ENCODE results near the gene NMD3. TPM values are rescaled to one million over a fixed set of nuclear protein-coding genes. Genes with fewer than 3 reads are reported as not detected.

The NMD3 gene
- polyA plus RNA-seq (2013) = 49.5 and 51.2 TPM in 2 replicates

DNA sequence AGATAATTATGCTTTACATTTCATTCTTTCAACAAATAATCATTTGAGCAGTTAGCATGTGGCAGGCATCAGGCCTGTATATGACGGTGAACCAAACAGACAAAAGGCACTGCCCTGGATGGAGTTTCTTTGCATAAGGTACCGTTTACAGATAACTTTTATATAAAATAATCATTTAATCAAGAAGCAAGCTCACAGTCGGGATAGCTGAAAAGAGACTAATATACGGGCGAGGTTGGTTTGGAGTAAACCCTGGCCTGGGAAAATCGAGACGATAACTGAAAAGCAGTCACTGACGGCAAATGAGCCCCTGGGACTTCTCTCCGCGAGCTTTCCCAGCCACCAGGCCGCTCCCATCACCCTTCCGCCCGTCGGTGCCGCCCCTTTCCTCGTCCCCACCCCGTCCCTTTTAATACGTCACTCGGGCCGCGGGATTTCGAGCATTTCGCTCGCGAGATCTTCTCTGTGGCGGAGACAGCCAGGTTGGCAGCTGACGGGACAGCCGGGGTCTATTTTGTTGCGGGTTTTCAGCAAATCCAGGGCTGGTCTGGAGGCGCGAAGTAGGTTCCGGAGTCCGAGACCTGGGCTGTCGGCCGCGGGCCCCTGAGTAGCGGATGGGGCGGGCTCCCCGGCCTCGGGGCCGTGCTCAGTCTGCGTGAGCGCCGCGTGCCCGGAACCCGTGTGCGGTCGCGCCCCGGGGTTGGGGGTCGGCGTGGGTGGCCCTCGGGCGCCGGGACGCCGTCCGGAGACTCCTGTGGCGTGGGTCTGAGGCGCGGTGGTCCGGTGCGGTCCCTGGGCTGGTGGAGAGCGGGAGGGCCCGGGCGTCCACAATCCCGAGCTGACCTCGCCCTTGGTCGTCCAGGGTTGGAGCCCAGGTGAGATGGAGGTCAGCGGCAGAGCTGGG is at the start of gene NMD3:
Gene NMD3 (plus strand): TSS at position 462 of the 904 bp plus-strand sequence. CDS start 703 bp downstream, outside the sequence.
- H3K14ac ChIP-seq (ENCODE audit: low read length) = peak within 1 kb of the TSS; percentile 99
- H2BK120ac ChIP-seq (ENCODE audit: insufficient read depth, low read length, poor library complexity) = peak within 1 kb of the TSS; percentile 88
- WGBS (ENCODE audit: extremely low coverage, insufficient coverage, insufficient read length) = no CpG with 5 or more reads among the region's 71 CpGs
- peak within 1 kb of the TSS; percentile 90 for H2AFZ ChIP-seq (ENCODE audit: insufficient read depth, low read length, poor library complexity)
- peak within 1 kb of the TSS; percentile 96 for H4K8ac ChIP-seq (ENCODE audit: low read depth, low read length)
- peak within 1 kb of the TSS; percentile 98 for H3K18ac ChIP-seq (ENCODE audit: low read length)
- H4K12ac ChIP-seq (ENCODE audit: low read depth, low read length) = peak within 1 kb of the TSS; percentile 84
- no peaks in the 10 kb centered on the region for H3K27me3 ChIP-seq (ENCODE audit: insufficient read depth, low read length)
- peak within 1 kb of the TSS; percentile 95 for H3K4me3 ChIP-seq (ENCODE audit: low read depth, low read length)
- H4K91ac ChIP-seq (ENCODE audit: low read depth, low read length) = peak within 1 kb of the TSS; percentile 95
- H3K23ac ChIP-seq (ENCODE audit: low read length) = no peak within 1 kb of the TSS
- H3K79me2 ChIP-seq (ENCODE audit: control insufficient read depth, insufficient read depth, low read length, poor library complexity) = peaks cover 6% of the 10 kb centered on the region
- peak within 1 kb of the TSS; percentile 18 for H2BK12ac ChIP-seq (ENCODE audit: low read length)
- peaks cover 8% of the 10 kb centered on the region for H3K79me1 ChIP-seq (ENCODE audit: low read length)
- H2AK5ac ChIP-seq (ENCODE audit: low read length) = peak within 1 kb of the TSS; percentile 88
- peak within 1 kb of the TSS; percentile 91 for H2BK5ac ChIP-seq (ENCODE audit: low read depth, low read length, poor library complexity)
- peaks cover 2 to 4% of the 10 kb centered on the region in 2 experiments for H3K36me3 ChIP-seq (ENCODE audit: control insufficient read depth in 1 of 2, insufficient read depth in 2 of 2, low read length in 2 of 2)
- DNase-seq = peak; percentile 86 to 98
- H3K9ac ChIP-seq (ENCODE audit: low read length) = peak within 1 kb of the TSS; percentile 96
- peak within 1 kb of the TSS; percentile 59 for H3K4me2 ChIP-seq (ENCODE audit: low read length)
- H3K4me1 ChIP-seq (ENCODE audit: control insufficient read depth in 1 of 2, insufficient read depth in 2 of 2, low read length in 2 of 2) = peaks cover 0 to 5% of the 10 kb centered on the region in 2 experiments
- H3K9me3 ChIP-seq (ENCODE audit: insufficient read depth, low read depth, low read length) = no peaks in the 10 kb centered on the region
- H3K27ac ChIP-seq (ENCODE audit: low read depth, low read length) = peak within 1 kb of the TSS; percentile 84
- peak within 1 kb of the TSS; percentile 96 for H3K4ac ChIP-seq (ENCODE audit: low read depth, low read length)

DNA sequence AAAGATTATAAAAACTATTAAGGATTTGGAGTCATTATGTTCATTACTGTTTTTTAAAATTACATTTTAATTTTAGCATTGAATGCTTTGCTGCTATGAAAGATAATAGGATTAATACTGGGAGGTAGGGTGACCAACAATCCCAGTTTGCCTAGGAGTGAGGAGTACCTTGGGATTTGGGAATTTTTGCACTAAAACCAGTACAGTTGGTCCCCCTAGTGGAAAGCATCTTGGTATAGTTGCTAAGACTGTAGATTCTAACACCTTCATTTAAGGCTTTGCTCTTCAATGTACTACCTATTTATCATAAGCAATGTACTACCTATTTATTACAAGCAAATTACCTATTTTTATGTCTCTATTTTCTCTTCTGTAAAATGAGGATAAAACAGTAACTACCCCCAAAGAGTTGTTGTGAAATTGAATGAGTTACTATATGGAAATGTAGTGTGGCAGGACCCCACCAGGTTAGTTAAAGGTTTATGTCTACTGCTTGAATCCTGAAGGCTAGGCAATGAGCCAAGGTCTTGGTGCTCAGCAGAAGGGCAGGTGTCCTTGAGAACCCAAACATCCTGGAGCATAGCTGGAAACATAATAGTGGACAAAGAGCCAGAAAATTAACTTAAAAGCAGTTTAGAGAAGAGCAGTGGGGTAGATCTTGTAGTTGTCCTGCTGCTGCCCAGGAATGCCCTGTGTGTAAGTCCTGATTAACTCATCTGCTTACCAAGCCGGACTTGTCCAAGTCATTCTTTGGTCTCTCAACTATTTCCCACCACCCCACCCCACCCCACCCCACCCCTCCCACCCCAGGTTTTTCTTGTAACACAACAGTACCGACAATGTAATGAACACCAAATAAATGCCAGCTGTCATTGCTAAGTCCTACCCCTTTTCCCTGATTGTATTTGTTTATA is 49.2 kb upstream of the NMD3 start:
- no peaks in the 10 kb centered on the region for H3K79me2 ChIP-seq (ENCODE audit: control insufficient read depth, insufficient read depth, low read length, poor library complexity)
- no peaks in the 10 kb centered on the region for H3K27me3 ChIP-seq (ENCODE audit: insufficient read depth, low read length)
- no peak overlapping the region for H3K14ac ChIP-seq (ENCODE audit: low read length)
- no peaks in the 10 kb centered on the region for H3K79me1 ChIP-seq (ENCODE audit: low read length)
- no peak overlapping the region for H2BK5ac ChIP-seq (ENCODE audit: low read depth, low read length, poor library complexity)
- no peaks in the 10 kb centered on the region for H3K4me1 ChIP-seq (ENCODE audit: control insufficient read depth in 1 of 2, insufficient read depth in 2 of 2, low read length in 2 of 2)
- H2BK12ac ChIP-seq (ENCODE audit: low read length) = peak overlapping the region; percentile 31
- no peak overlapping the region for H4K12ac ChIP-seq (ENCODE audit: low read depth, low read length)
- no peaks in the 10 kb centered on the region for H3K9me3 ChIP-seq (ENCODE audit: insufficient read depth, low read depth, low read length)
- no peak overlapping the region for H3K4ac ChIP-seq (ENCODE audit: low read depth, low read length)
- no peak overlapping the region for H2AK5ac ChIP-seq (ENCODE audit: low read length)
- H4K91ac ChIP-seq (ENCODE audit: low read depth, low read length) = no peak overlapping the region
- no peak overlapping the region for H3K4me3 ChIP-seq (ENCODE audit: low read depth, low read length)
- H3K23ac ChIP-seq (ENCODE audit: low read length) = no peak overlapping the region
- WGBS (ENCODE audit: extremely low coverage, insufficient coverage, insufficient read length) = no CpG with 5 or more reads among the region's 2 CpGs
- H3K9ac ChIP-seq (ENCODE audit: low read length) = no peak overlapping the region
- no peak overlapping the region for H2BK120ac ChIP-seq (ENCODE audit: insufficient read depth, low read length, poor library complexity)
- H3K18ac ChIP-seq (ENCODE audit: low read length) = no peak overlapping the region
- no peak overlapping the region for H3K27ac ChIP-seq (ENCODE audit: low read depth, low read length)
- H3K4me2 ChIP-seq (ENCODE audit: low read length) = no peak overlapping the region
- no peak overlapping the region for H2AFZ ChIP-seq (ENCODE audit: insufficient read depth, low read length, poor library complexity)
- H4K8ac ChIP-seq (ENCODE audit: low read depth, low read length) = no peak overlapping the region
- DNase-seq = peak in 1 of 2 donors; percentile 63
- H3K36me3 ChIP-seq (ENCODE audit: control insufficient read depth in 1 of 2, insufficient read depth in 2 of 2, low read length in 2 of 2) = no peaks in the 10 kb centered on the region

DNA sequence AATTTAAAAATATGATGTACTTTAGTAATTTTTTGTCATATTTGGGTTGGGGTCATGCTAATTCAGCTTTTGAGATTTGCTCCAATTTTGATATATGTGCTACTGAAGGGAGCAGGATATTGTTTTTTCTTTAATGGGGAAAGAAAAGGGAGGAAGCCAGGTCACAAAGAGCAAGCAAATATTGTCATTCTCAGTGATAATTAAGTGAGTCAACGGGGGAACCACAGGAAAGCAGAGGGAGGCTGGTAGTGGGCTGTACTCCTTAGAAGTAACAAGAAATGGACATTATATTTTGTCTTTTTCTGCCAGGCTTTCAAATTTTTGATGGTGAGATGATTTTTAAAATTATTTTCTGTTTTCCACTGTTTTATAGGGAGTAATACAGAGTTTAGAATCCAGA is 45.6 kb upstream of the NMD3 start:
- Histone ChIP-seq H3K14ac (ENCODE audit: low read length) (no peak overlapping the region), H3K27me3 (ENCODE audit: insufficient read depth, low read length) (no peaks in the 10 kb centered on the region), H2BK5ac (ENCODE audit: low read depth, low read length, poor library complexity) (no peak overlapping the region), H3K4me2 (ENCODE audit: low read length) (no peak overlapping the region), H3K4ac (ENCODE audit: low read depth, low read length) (no peak overlapping the region), H2AK5ac (ENCODE audit: low read length) (no peak overlapping the region), H2BK12ac (ENCODE audit: low read length) (no peak overlapping the region), H2AFZ (ENCODE audit: insufficient read depth, low read length, poor library complexity) (no peak overlapping the region), H3K4me1 (ENCODE audit: control insufficient read depth in 1 of 2, insufficient read depth in 2 of 2, low read length in 2 of 2) (no peaks in the 10 kb centered on the region), H3K18ac (ENCODE audit: low read length) (no peak overlapping the region), H3K4me3 (ENCODE audit: low read depth, low read length) (no peak overlapping the region), H3K9me3 (ENCODE audit: insufficient read depth, low read depth, low read length) (no peaks in the 10 kb centered on the region), H3K23ac (ENCODE audit: low read length) (no peak overlapping the region), H3K79me1 (ENCODE audit: low read length) (no peaks in the 10 kb centered on the region), H4K12ac (ENCODE audit: low read depth, low read length) (no peak overlapping the region), H3K36me3 (ENCODE audit: control insufficient read depth in 1 of 2, insufficient read depth in 2 of 2, low read length in 2 of 2) (no peaks in the 10 kb centered on the region), H3K79me2 (ENCODE audit: control insufficient read depth, insufficient read depth, low read length, poor library complexity) (no peaks in the 10 kb centered on the region), H4K91ac (ENCODE audit: low read depth, low read length) (no peak overlapping the region), H3K9ac (ENCODE audit: low read length) (no peak overlapping the region), H2BK120ac (ENCODE audit: insufficient read depth, low read length, poor library complexity) (no peak overlapping the region), H4K8ac (ENCODE audit: low read depth, low read length) (no peak overlapping the region), H3K27ac (ENCODE audit: low read depth, low read length) (no peak overlapping the region)
- no CpG with 5 or more reads among the region's 1 CpG for WGBS (ENCODE audit: extremely low coverage, insufficient coverage, insufficient read length)
- no peak for DNase-seq

DNA sequence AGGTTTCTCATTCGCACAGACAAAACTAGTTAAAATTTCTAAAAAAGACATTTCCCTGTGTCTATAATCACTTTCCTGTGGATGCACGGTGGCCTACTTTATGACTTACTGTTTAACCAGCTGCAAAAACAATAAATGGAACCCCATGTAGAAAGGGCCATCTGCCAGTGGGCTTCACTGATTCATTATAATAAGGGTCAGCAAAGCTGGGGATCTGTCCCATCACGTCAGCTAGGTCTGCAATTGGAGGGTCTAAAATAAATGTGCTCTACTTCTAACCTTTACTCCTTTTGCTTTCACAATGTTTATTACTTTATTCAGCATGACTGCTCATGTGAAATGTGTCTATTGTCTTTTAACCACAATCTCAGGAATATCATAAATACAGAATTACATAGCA is 43.1 kb upstream of the NMD3 start:
- Histone ChIP-seq H3K27me3 (ENCODE audit: insufficient read depth, low read length) (no peaks in the 10 kb centered on the region), H3K18ac (ENCODE audit: low read length) (no peak overlapping the region), H2AK5ac (ENCODE audit: low read length) (no peak overlapping the region), H3K9me3 (ENCODE audit: insufficient read depth, low read depth, low read length) (no peaks in the 10 kb centered on the region), H3K36me3 (ENCODE audit: control insufficient read depth in 1 of 2, insufficient read depth in 2 of 2, low read length in 2 of 2) (no peaks in the 10 kb centered on the region), H3K4me3 (ENCODE audit: low read depth, low read length) (no peak overlapping the region), H3K4me1 (ENCODE audit: control insufficient read depth in 1 of 2, insufficient read depth in 2 of 2, low read length in 2 of 2) (no peaks in the 10 kb centered on the region), H3K4me2 (ENCODE audit: low read length) (no peak overlapping the region), H3K27ac (ENCODE audit: low read depth, low read length) (no peak overlapping the region), H4K12ac (ENCODE audit: low read depth, low read length) (no peak overlapping the region), H2BK12ac (ENCODE audit: low read length) (no peak overlapping the region), H3K23ac (ENCODE audit: low read length) (no peak overlapping the region), H4K8ac (ENCODE audit: low read depth, low read length) (no peak overlapping the region), H2BK120ac (ENCODE audit: insufficient read depth, low read length, poor library complexity) (no peak overlapping the region), H3K79me1 (ENCODE audit: low read length) (no peaks in the 10 kb centered on the region), H2BK5ac (ENCODE audit: low read depth, low read length, poor library complexity) (no peak overlapping the region), H3K9ac (ENCODE audit: low read length) (no peak overlapping the region), H3K4ac (ENCODE audit: low read depth, low read length) (no peak overlapping the region), H4K91ac (ENCODE audit: low read depth, low read length) (no peak overlapping the region), H3K14ac (ENCODE audit: low read length) (no peak overlapping the region), H2AFZ (ENCODE audit: insufficient read depth, low read length, poor library complexity) (no peak overlapping the region), H3K79me2 (ENCODE audit: control insufficient read depth, insufficient read depth, low read length, poor library complexity) (no peaks in the 10 kb centered on the region)
- no CpG with 5 or more reads among the region's 3 CpGs for WGBS (ENCODE audit: extremely low coverage, insufficient coverage, insufficient read length)
- no peak for DNase-seq

Data from trophoblast cell (in vitro differentiated cells and primary cell).